H1 (cell line): ENCODE measurements around the gene LRP2BP. TPM values are rescaled to one million over a fixed set of nuclear protein-coding genes. Genes with fewer than 3 reads are reported as not detected.

ENCODE experiments used
- CTCF ChIA-PET: fragments of 300-600 bp; sonication (Branson Sonifier 250); formaldehyde crosslinking; loops from one replicate; lab custom pipeline; 2021; ENCODE audit not compliant: partially characterized antibody; lab: Charles Lee
- POLR2A ChIA-PET: fragments of 300-600 bp; sonication (Branson Sonifier 250); formaldehyde crosslinking; loops from one replicate; lab custom pipeline; 2021; ENCODE audit warnings: inconsistent platforms; ENCODE audit not compliant: partially characterized antibody; lab: Charles Lee
- DNase-seq, 2 experiments: peaks; one replicate each; pipeline versions ENCODE4 v3.0.0 to v3.0.0-alpha.2; 2010 to 2022; ENCODE audit warnings: low spot score in 2 of 2, low read depth in 1 of 2, mixed read lengths in 1 of 2
- FAIRE-seq: peaks from 2 replicates; lab custom pipeline; 2011; peaks lifted over from hg19 to GRCh38; lab: Jason Lieb, UNC
- H2AFZ ChIP-seq: 2 replicates; pipeline ENCODE4 v1.8.1; 2012; ENCODE audit warnings: low read length, inconsistent platforms
- H2AK5ac ChIP-seq: 2 replicates; pipeline ENCODE4 v1.6.1; 2013; ENCODE audit warnings: low read depth, low read length
- H2BK120ac ChIP-seq: replicated peaks from 2 replicates; pipeline ENCODE3; 2013; ENCODE audit warnings: low read depth, low read length, inconsistent platforms
- H2BK12ac ChIP-seq: 2 replicates; pipeline ENCODE4 v1.6.1; 2013; ENCODE audit warnings: low read depth, low read length
- H2BK15ac ChIP-seq: 2 replicates; pipeline ENCODE4 v1.6.1; 2013; ENCODE audit warnings: low read length
- H2BK20ac ChIP-seq: 2 replicates; pipeline ENCODE4 v1.6.1; 2013; ENCODE audit warnings: low read length
- H2BK5ac ChIP-seq: 2 replicates; pipeline ENCODE4 v1.6.1; 2013; ENCODE audit warnings: low read depth, low read length
- H3K14ac ChIP-seq: 2 replicates; pipeline ENCODE4 v1.6.1; 2013; ENCODE audit warnings: inconsistent platforms; ENCODE audit not compliant: insufficient read length
- H3K18ac ChIP-seq: 2 replicates; pipeline ENCODE4 v1.6.1; 2013; ENCODE audit warnings: low read length; ENCODE audit errors: extremely low read depth
- H3K23ac ChIP-seq: 2 replicates; pipeline ENCODE4 v1.6.1; 2013; ENCODE audit warnings: inconsistent platforms; ENCODE audit not compliant: insufficient read length
- H3K23me2 ChIP-seq: 2 replicates; pipeline ENCODE4 v1.6.1; 2013; ENCODE audit warnings: low read depth, low read length
- H3K27ac ChIP-seq: 2 replicates; pipeline ENCODE4 v1.6.1; 2011; ENCODE audit warnings: low read depth, low read length, inconsistent platforms
- H3K27me3 ChIP-seq, 4 experiments: replicated peaks in 1 of 4; 1 replicate in 1 of 4; 2 replicates in 3 of 4; pipeline versions ENCODE4 v1.6.1 to v1.8.1; 2011 to 2013; ENCODE audit warnings: low read length in 3 of 4, mild to moderate bottlenecking in 3 of 4, inconsistent platforms in 2 of 4, mixed read lengths in 2 of 4, moderate library complexity in 1 of 4; ENCODE audit not compliant: control insufficient read depth in 3 of 4, insufficient read depth in 3 of 4; ENCODE audit errors: extremely low read depth in 1 of 4
- H3K36me3 ChIP-seq, 4 experiments: 2 replicates each; pipeline versions ENCODE4 v1.6.1 to v1.8.1; 2011 to 2013; ENCODE audit warnings: mild to moderate bottlenecking in 4 of 4, low read length in 3 of 4, moderate library complexity in 2 of 4, control low read depth in 1 of 4, inconsistent platforms in 1 of 4; ENCODE audit not compliant: insufficient read depth in 4 of 4, control insufficient read depth in 2 of 4
- H3K4ac ChIP-seq: replicated peaks from 2 replicates; pipeline ENCODE3; 2013; ENCODE audit warnings: low read length, low read depth, mixed read lengths, inconsistent platforms; ENCODE audit not compliant: insufficient read length
- H3K4me1 ChIP-seq, 4 experiments: replicated peaks in 1 of 4; 1 replicate in 1 of 4; 2 replicates in 3 of 4; pipeline versions ENCODE4 v1.6.1 to v1.8.1; 2011 to 2013; ENCODE audit warnings: low read length in 3 of 4, inconsistent platforms in 2 of 4, mixed read lengths in 1 of 4; ENCODE audit not compliant: insufficient read depth in 4 of 4, control insufficient read depth in 3 of 4
- H3K4me2 ChIP-seq, 2 experiments: 2 replicates each; pipeline versions ENCODE4 v1.6.1 to v1.8.1; 2011 to 2013; ENCODE audit warnings: low read depth in 2 of 2, low read length in 2 of 2, control low read depth in 1 of 2, inconsistent platforms in 1 of 2, mild to moderate bottlenecking in 1 of 2; ENCODE audit not compliant: insufficient read depth in 1 of 2
- H3K4me3 ChIP-seq, 4 experiments: fragments of 200-600, 300-600 bp in 1 of 4; sonication (generic), shearing (Covaris generic), sonication (Bioruptor Twin) in 1 of 4; 2 replicates each; pipeline versions ENCODE4 v1.5.1 to v1.8.1; 2011 to 2016; ENCODE audit warnings: low read length in 4 of 4, low read depth in 3 of 4, control low read depth in 2 of 4, inconsistent platforms in 2 of 4, mild to moderate bottlenecking in 2 of 4, mixed read lengths in 1 of 4, moderate library complexity in 1 of 4; ENCODE audit not compliant: insufficient read depth in 2 of 4; ENCODE audit errors: extremely low read depth in 1 of 4
- H3K56ac ChIP-seq: replicated peaks from 2 replicates; pipeline ENCODE3; 2013; ENCODE audit warnings: low read depth, mild to moderate bottlenecking, mixed read lengths, low read length, inconsistent platforms; ENCODE audit not compliant: insufficient read length
- H3K79me1 ChIP-seq: 2 replicates; pipeline ENCODE4 v1.6.1; 2013; ENCODE audit warnings: low read depth, low read length, control low read depth
- H3K79me2 ChIP-seq, 2 experiments: 2 replicates each; pipeline versions ENCODE4 v1.6.1 to v1.8.1; 2012 to 2013; ENCODE audit warnings: low read length in 2 of 2, mild to moderate bottlenecking in 2 of 2, inconsistent platforms in 1 of 2; ENCODE audit not compliant: insufficient read depth in 2 of 2, control insufficient read depth in 1 of 2
- H3K9ac ChIP-seq, 4 experiments: replicated peaks in 1 of 4; 1 replicate in 1 of 4; 2 replicates in 3 of 4; pipeline versions ENCODE4 v1.6.1 to v1.8.1; 2011 to 2013; ENCODE audit warnings: low read depth in 3 of 4, low read length in 3 of 4, control low read depth in 2 of 4, mild to moderate bottlenecking in 2 of 4, moderate library complexity in 2 of 4, inconsistent platforms in 1 of 4; ENCODE audit errors: extremely low read depth in 1 of 4
- H3K9me3 ChIP-seq, 2 experiments: 2 replicates each; pipeline versions ENCODE4 v1.6.1 to v1.8.1; 2012 to 2013; ENCODE audit warnings: mild to moderate bottlenecking in 2 of 2, moderate library complexity in 2 of 2, control low read depth in 1 of 2, inconsistent platforms in 1 of 2, low read depth in 1 of 2, low read length in 1 of 2, mixed read lengths in 1 of 2; ENCODE audit not compliant: insufficient read depth in 2 of 2
- H4K20me1 ChIP-seq, 2 experiments: replicated peaks in 1 of 2; 2 replicates each; pipeline versions ENCODE3 to v1.8.1; 2011 to 2013; ENCODE audit warnings: inconsistent platforms in 2 of 2, low read length in 2 of 2, mild to moderate bottlenecking in 1 of 2; ENCODE audit not compliant: insufficient read depth in 2 of 2, control insufficient read depth in 1 of 2
- H4K5ac ChIP-seq: 2 replicates; pipeline ENCODE4 v1.6.1; 2013; ENCODE audit warnings: low read length, low read depth, mixed read lengths, inconsistent platforms; ENCODE audit not compliant: insufficient read length
- H4K8ac ChIP-seq: 2 replicates; pipeline ENCODE4 v1.8.0; 2013; ENCODE audit warnings: mild to moderate bottlenecking, moderate library complexity, low read length, inconsistent platforms; ENCODE audit not compliant: insufficient read depth; ENCODE audit errors: extremely low read depth
- H4K91ac ChIP-seq: replicated peaks from 2 replicates; pipeline ENCODE3; 2013; ENCODE audit warnings: low read length, mixed read lengths, inconsistent platforms; ENCODE audit not compliant: insufficient read length
- E2F6 ChIP-seq: IDR thresholded peaks from 2 replicates; pipeline ENCODE4 v1.6.1; 2012; ENCODE audit warnings: inconsistent platforms
- WGBS, 2 experiments: shearing (Covaris generic) in 1 of 2; methylation state at CpG; one replicate each; pipeline versions ENCODE4 v1.1.6 to v1.1.7; 2013 to 2015; ENCODE audit warnings: low lambda C conversion rate in 2 of 2, mixed read lengths in 2 of 2, inconsistent platforms in 1 of 2, low coverage in 1 of 2, missing lambda C conversion rate in 1 of 2; ENCODE audit not compliant: insufficient replicate concordance in 2 of 2, insufficient coverage in 1 of 2, insufficient read length in 1 of 2; ENCODE audit errors: extremely low coverage in 1 of 2, missing lambda C conversion rate in 1 of 2; 5-methylcytosine and 5-hydroxymethylcytosine counted together
- polyA plus RNA-seq, 7 experiments: library from polyadenylated mRNA; depleted of rRNA in 3 of 7; stranded (reverse) in 5 of 7; unstranded in 2 of 7; fragments of >200 nt in 5 of 7; fragments of 200-250 nt in 2 of 7; gene quantifications; 1 replicate in 5 of 7; 2 replicates in 1 of 7; 4 replicates in 1 of 7; pipeline versions ENCODE4 v1.2.1 to v1.2.3, GENCODE V29; 2011 to 2013; ENCODE audit warnings: missing spikeins in 2 of 7, mixed read lengths in 2 of 7
- total RNA-seq: library from RNA; stranded (reverse); fragmentation: NEBNext Ultra II Directional; extraction: Animal tissue kit (Norgen Biotek cat#: 25700); gene quantifications from 2 replicates; pipeline ENCODE4 v1.2.1, GENCODE V29; 2021

Gene LRP2BP
- total and polyA plus RNA-seq, 2 of the 8 experiments (the other 6 are each of a cell fraction or from before 2014, with no cell fraction given): 0.12 to 0.30 TPM

GRCh38 chr4:185381288-185382196 lies 14.2 kb downstream of the LRP2BP start:
- Histone ChIP-seq H2BK20ac (no peak overlapping the region), H3K23ac (no peak overlapping the region), H4K91ac (no peak overlapping the region), H4K20me1 (no peaks in the 10 kb centered on the region), H4K5ac (no peak overlapping the region), H3K56ac (no peak overlapping the region), H3K36me3 (peaks cover 0 to 4% (median 0%) of the 10 kb centered on the region in 4 experiments; a peak in 1 of 8 replicates), H2BK120ac (no peak overlapping the region), H3K9ac (no peak overlapping the region), H3K4me3 (no peak overlapping the region), H4K8ac (no peak overlapping the region), H2AFZ (no peak overlapping the region), H3K4ac (no peak overlapping the region), H3K18ac (no peak overlapping the region), H2AK5ac (no peak overlapping the region), H2BK15ac (no peak overlapping the region), H3K9me3 (peaks cover 0 to 7% of the 10 kb centered on the region in 2 experiments; a peak in 1 of 4 replicates), H3K79me1 (no peaks in the 10 kb centered on the region), H3K4me1 (peaks cover 0 to 4% (median 3%) of the 10 kb centered on the region in 4 experiments; a peak in 2 of 7 replicates), H3K14ac (no peak overlapping the region), H2BK12ac (no peak overlapping the region), H3K23me2 (no peaks in the 10 kb centered on the region; the same call in 1 of the 2 replicates), H3K27me3 (no peaks in the 10 kb centered on the region), H2BK5ac (no peak overlapping the region), H3K4me2 (no peak overlapping the region), H3K79me2 (no peaks in the 10 kb centered on the region), H3K27ac (no peak overlapping the region)
- DNase-seq (no peak), FAIRE-seq (no peak)
- ChIA-PET CTCF (interaction anchor here (0.6 kb wide), 2 partner anchors 51 to 83 kb away, joined by 3 read pairs; no protein-coding TSS in a partner anchor), POLR2A (interaction anchor here (1.3 kb wide), 1 partner anchor 15 kb away, joined by 3 read pairs; the partner anchor contains the start of gene ANKRD37)
- WGBS, 2 experiments: 70% methylated on average over 4 of the region's 4 CpGs; no CpG with 5 or more reads in 1 of the 2 experiments
- no peak for TF ChIP-seq E2F6
